Uterus (tissue), 2 donors: ENCODE measurements around the gene SCLY.

Source experiments
- POLR2A ChIP-seq, 2 donors: fragments of 450-650 bp; IDR thresholded peaks; one replicate each; pipeline ENCODE4 v1.6.1; 2016; ENCODE audit warnings: antibody characterized with exemption in 2 of 2, mild to moderate bottlenecking in 1 of 2, moderate library complexity in 1 of 2
- TF ChIP-seq, protein P1 (sequence below), 4 experiments: fragments of 200-600 bp in 2 of 4; fragments of 450-650 bp in 2 of 4; sonication (generic) in 2 of 4; IDR thresholded peaks; one replicate each; pipeline ENCODE4 v1.5.1; 2016 to 2019; ENCODE audit warnings: antibody characterized with exemption in 4 of 4, mild to moderate bottlenecking in 2 of 4, moderate library complexity in 1 of 4

DNA sequence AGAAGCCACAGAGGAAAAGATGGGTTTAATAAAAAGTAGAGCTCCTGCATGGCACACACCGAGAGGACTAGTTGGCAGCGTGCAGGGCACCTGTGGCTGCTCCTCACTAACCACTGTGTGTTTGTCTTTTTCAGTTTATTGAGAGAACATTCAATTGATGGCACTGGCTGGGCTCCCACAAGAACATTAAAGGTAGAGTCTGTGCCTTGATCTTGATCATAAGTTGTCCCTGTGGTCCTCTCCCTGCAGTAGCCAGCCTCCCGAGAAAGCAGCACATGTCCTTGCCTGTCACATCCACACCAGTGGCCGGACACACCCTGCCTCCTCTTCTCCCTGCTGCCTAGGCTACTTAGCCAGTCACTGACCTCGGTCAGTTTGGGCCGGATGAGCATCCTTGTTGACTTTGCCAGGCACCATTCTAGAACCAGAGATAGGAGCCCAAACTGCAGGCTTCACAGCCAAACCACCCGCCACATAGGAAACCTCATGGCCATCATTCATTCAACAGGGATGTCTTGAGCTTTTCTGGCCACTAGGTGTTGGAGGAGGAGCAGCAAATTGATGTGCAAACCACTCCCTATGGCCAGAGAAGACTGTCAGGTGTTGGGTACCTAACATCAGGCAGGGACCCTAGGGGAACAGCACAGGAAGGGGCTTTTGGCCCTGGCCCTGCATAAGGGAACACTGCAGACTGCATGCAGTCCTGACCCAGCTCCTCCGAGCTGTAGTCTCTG is 30.2 kb upstream of the SCLY start:
- TF ChIP-seq POLR2A (IDR thresholded peaks at IDR 0.05) = no peak
- TF ChIP-seq, protein P1, sequence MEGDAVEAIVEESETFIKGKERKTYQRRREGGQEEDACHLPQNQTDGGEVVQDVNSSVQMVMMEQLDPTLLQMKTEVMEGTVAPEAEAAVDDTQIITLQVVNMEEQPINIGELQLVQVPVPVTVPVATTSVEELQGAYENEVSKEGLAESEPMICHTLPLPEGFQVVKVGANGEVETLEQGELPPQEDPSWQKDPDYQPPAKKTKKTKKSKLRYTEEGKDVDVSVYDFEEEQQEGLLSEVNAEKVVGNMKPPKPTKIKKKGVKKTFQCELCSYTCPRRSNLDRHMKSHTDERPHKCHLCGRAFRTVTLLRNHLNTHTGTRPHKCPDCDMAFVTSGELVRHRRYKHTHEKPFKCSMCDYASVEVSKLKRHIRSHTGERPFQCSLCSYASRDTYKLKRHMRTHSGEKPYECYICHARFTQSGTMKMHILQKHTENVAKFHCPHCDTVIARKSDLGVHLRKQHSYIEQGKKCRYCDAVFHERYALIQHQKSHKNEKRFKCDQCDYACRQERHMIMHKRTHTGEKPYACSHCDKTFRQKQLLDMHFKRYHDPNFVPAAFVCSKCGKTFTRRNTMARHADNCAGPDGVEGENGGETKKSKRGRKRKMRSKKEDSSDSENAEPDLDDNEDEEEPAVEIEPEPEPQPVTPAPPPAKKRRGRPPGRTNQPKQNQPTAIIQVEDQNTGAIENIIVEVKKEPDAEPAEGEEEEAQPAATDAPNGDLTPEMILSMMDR (IDR thresholded peaks at IDR 0.05) = no peak
